Psoas muscle (tissue), 8 donors: ENCODE data around the gene SHROOM1. TPM values are rescaled to one million over a fixed set of nuclear protein-coding genes. Genes with fewer than 3 reads are reported as not detected.

Experiments used
- ATAC-seq, 4 donors: fragments of 200-7000 bp; cut with Tn5 transposase; one replicate each; pipeline ENCODE4 v1.9.1; 2020; ENCODE audit warnings: moderate library complexity in 3 of 4, mild to moderate bottlenecking in 2 of 4
- DNase-seq, 2 donors: peaks; one replicate each; pipeline ENCODE4 v3.0.0-alpha.2; 2020
- H3K27ac ChIP-seq: fragments of 200-600 bp; one replicate; pipeline ENCODE4 v1.8.0; 2022
- H3K27me3 ChIP-seq, 3 donors: fragments of 200-600 bp in 1 of 3; one replicate each; pipeline versions ENCODE4 v1.6.1 to v1.8.0; 2013 to 2022; ENCODE audit warnings: low read length in 2 of 3, mild to moderate bottlenecking in 2 of 3, moderate library complexity in 1 of 3; ENCODE audit not compliant: insufficient read depth in 3 of 3
- H3K36me3 ChIP-seq, 2 donors: fragments of 200-600 bp in 1 of 2; one replicate each; pipeline versions ENCODE4 v1.6.1 to v1.8.0; 2013 to 2022; ENCODE audit warnings: low read depth in 1 of 2, mild to moderate bottlenecking in 1 of 2, moderate library complexity in 1 of 2; ENCODE audit not compliant: insufficient read depth in 1 of 2
- H3K4me1 ChIP-seq: fragments of 200-600 bp; one replicate; pipeline ENCODE4 v1.8.0; 2022
- H3K4me3 ChIP-seq: fragments of 200-600 bp; one replicate; pipeline ENCODE4 v1.8.0; 2022; ENCODE audit warnings: mild to moderate bottlenecking
- H3K9me3 ChIP-seq: fragments of 200-600 bp; one replicate; pipeline ENCODE4 v1.8.0; 2022
- CTCF ChIP-seq: fragments of 200-600 bp; IDR thresholded peaks from one replicate; pipeline ENCODE4 v1.8.0; 2022; ENCODE audit warnings: antibody characterized with exemption
- WGBS, 3 donors: extraction: QIAGEN DNeasy Blood & Tissue Kit; methylation state at CpG; one replicate each; pipeline versions ENCODE4 v1.1.6 to v1.1.7; 2013; 5-methylcytosine and 5-hydroxymethylcytosine counted together
- intact Hi-C, 2 donors: fragments of 100-400 bp; cut with DNase I; formaldehyde crosslinking; loops; one replicate each; pipeline versions ENCODE4 v1.11.0 to v1.14.2; 2022
- polyA plus RNA-seq, 3 donors: library from polyadenylated mRNA; stranded (reverse); fragments of 200-250 nt; gene quantifications; one replicate each; pipeline ENCODE4 v1.2.3, GENCODE V29; 2013
- total RNA-seq, 4 donors: library from RNA; stranded (reverse); fragmentation: NEBNext Ultra II Directional in 2 of 4; extraction: Animal tissue kit (Norgen Biotek cat#: 25700) in 2 of 4; gene quantifications; one replicate each; pipeline versions ENCODE4 v1.2.1 to v1.2.4, GENCODE V29; 2021 to 2023
- donor health status: healthy with polysubstance abuse.
- donor health status: DM: no; HTN: no; CAD: no; lungs with moderate emphysema.
- donor health status: Bipolar disorder and iron deficiency.
- donor health status: healthy.
- donor health status: DM: yes; HTN: yes; CAD: no.
- donor health status: DM: no; HTN: no; CAD: no.
- donor health status: DM: no; HTN: no; CAD: no.
- donor health status: DM: yes; HTN: yes; CAD: no.

Gene SHROOM1
- total and polyA plus RNA-seq, 7 donors: 0.66 to 2.3 (median 1.5) TPM

GRCh38 chr5:132817011-132817410 lies 13.4 kb downstream of the SHROOM1 start:
- ATAC-seq: no peak
- Histone ChIP-seq H3K27ac (no peak overlapping the region), H3K4me3 (no peak overlapping the region), H3K36me3 (no peaks in the 10 kb centered on the region), H3K9me3 (no peaks in the 10 kb centered on the region), H3K4me1 (peaks cover 2% of the 10 kb centered on the region), H3K27me3 (peaks cover 0 to 30% (median 13%) of the 10 kb centered on the region in 3 donors)
- intact Hi-C loops: loop anchor here in 1 of 2 donors (5.0 kb wide), 2 partner anchors 65 to 430 kb away; no protein-coding TSS in a partner anchor
- DNase-seq: no peak
- no peak for TF ChIP-seq CTCF
- WGBS, 3 donors: 69 to 75% (median 73%) methylated on average over 1 of the region's 1 CpG

- peaks cover 2% of the 10 kb centered on the region for H3K4me1 ChIP-seq
- ATAC-seq (no peak), DNase-seq (no peak)
- no peak overlapping the region for H3K4me3 ChIP-seq
- TF ChIP-seq CTCF: no peak
- peaks cover 0 to 34% (median 14%) of the 10 kb centered on the region in 3 donors for H3K27me3 ChIP-seq
- intact Hi-C loops: loop anchor here in 1 of 2 donors (5.0 kb wide), 2 partner anchors 64 to 429 kb away; no protein-coding TSS in a partner anchor
- no peaks in the 10 kb centered on the region for H3K36me3 ChIP-seq
- no peaks in the 10 kb centered on the region for H3K9me3 ChIP-seq
- H3K27ac ChIP-seq: no peak overlapping the region
These were observed 13.9 kb downstream of the SHROOM1 start for GRCh38 chr5:132816554-132816953.

GRCh38 chr5:132816083-132816482 lies 14.4 kb downstream of the SHROOM1 start:
- H3K4me3 ChIP-seq: no peak overlapping the region
- peaks cover 2% of the 10 kb centered on the region for H3K4me1 ChIP-seq
- TF ChIP-seq CTCF: no peak
- H3K36me3 ChIP-seq: no peaks in the 10 kb centered on the region
- no peaks in the 10 kb centered on the region for H3K9me3 ChIP-seq
- H3K27me3 ChIP-seq: peaks cover 0 to 39% (median 14%) of the 10 kb centered on the region in 3 donors
- DNase-seq (no peak), ATAC-seq (no peak)
- WGBS, 3 donors: 78 to 97% (median 88%) methylated on average over 2 of the region's 2 CpGs
- intact Hi-C loops: loop anchor here in 1 of 2 donors (5.0 kb wide), 2 partner anchors 64 to 429 kb away; no protein-coding TSS in a partner anchor
- no peak overlapping the region for H3K27ac ChIP-seq

- H3K9me3 ChIP-seq: no peaks in the 10 kb centered on the region
- H3K27me3 ChIP-seq: peaks cover 0 to 45% (median 14%) of the 10 kb centered on the region in 3 donors
- H3K4me1 ChIP-seq: peaks cover 2% of the 10 kb centered on the region
- WGBS, 3 donors: 91 to 98% (median 94%) methylated on average over 1 of the region's 1 CpG
- TF ChIP-seq CTCF: no peak
- ATAC-seq (no peak), DNase-seq (no peak)
- intact Hi-C loops: loop anchor here in 1 of 2 donors (5.0 kb wide), 2 partner anchors 63 to 428 kb away; no protein-coding TSS in a partner anchor
- H3K36me3 ChIP-seq: no peaks in the 10 kb centered on the region
- no peak overlapping the region for H3K4me3 ChIP-seq
- no peak overlapping the region for H3K27ac ChIP-seq
These were observed 15.0 kb downstream of the SHROOM1 start for GRCh38 chr5:132815454-132815853.
